ENCODE measurements around the gene CC2D2B.

CC2D2B gene

DNA sequence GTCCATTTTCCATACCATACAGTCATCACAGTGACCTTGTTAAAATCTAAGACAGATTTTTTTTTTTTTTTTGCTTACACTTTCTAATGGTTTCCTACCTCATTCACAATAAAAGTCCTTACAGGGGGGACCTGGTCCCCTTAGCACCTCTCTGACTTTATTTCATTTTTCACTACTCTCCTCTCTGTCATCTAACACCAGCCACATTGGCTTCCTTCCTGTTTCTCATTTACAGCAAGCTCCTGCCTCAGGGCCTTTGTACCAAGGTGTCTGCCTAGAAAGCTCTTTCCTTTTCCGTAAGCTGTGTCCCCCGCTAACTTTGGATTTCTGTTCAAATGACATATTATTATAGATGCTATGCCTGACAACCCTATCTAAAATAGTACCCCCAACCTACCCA lies 27.7 kb downstream of the CC2D2B start:
- Mint-ChIP-seq H3K27ac (no peak overlapping the region), H3K36me3 (ENCODE audit: low read depth) (no peaks in the 10 kb centered on the region), H3K4me3 (no peak overlapping the region), H3K4me1 (no peaks in the 10 kb centered on the region), H3K27me3 (ENCODE audit: low read depth) (no peaks in the 10 kb centered on the region), H3K9me3 (peaks cover 29% of the 10 kb centered on the region)
- TF ChIP-seq, protein P1, sequence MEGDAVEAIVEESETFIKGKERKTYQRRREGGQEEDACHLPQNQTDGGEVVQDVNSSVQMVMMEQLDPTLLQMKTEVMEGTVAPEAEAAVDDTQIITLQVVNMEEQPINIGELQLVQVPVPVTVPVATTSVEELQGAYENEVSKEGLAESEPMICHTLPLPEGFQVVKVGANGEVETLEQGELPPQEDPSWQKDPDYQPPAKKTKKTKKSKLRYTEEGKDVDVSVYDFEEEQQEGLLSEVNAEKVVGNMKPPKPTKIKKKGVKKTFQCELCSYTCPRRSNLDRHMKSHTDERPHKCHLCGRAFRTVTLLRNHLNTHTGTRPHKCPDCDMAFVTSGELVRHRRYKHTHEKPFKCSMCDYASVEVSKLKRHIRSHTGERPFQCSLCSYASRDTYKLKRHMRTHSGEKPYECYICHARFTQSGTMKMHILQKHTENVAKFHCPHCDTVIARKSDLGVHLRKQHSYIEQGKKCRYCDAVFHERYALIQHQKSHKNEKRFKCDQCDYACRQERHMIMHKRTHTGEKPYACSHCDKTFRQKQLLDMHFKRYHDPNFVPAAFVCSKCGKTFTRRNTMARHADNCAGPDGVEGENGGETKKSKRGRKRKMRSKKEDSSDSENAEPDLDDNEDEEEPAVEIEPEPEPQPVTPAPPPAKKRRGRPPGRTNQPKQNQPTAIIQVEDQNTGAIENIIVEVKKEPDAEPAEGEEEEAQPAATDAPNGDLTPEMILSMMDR (IDR thresholded peaks at IDR 0.05; ENCODE audit: unreplicated experiment in 3 of 3) = no peak

DNA sequence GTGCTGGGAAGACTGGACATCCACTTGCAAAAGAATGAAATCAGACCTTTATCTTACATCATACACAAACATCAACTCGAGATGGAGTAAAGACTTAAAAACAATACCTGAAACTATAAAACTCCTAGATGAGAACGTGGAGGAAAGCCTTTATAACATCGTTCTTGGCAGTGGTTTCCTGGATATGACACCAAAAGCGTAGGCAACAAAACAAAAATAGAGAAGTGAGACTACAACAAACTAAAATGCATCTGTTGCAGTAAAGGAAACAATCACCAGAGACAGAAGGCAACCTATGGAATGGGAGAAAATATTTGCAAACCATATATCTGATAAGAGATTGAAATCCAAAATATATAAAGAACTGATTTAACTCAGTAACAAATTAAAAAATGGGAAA lies 33.3 kb downstream of the CC2D2B start:
- H3K27ac Mint-ChIP-seq = no peak overlapping the region
- H3K4me3 Mint-ChIP-seq = no peak overlapping the region
- TF ChIP-seq, protein P1 (IDR thresholded peaks at IDR 0.05; ENCODE audit: unreplicated experiment in 3 of 3) = no peak
- no peaks in the 10 kb centered on the region for H3K4me1 Mint-ChIP-seq
- no peaks in the 10 kb centered on the region for H3K36me3 Mint-ChIP-seq (ENCODE audit: low read depth)
- peaks cover 17% of the 10 kb centered on the region for H3K9me3 Mint-ChIP-seq
- no peaks in the 10 kb centered on the region for H3K27me3 Mint-ChIP-seq (ENCODE audit: low read depth)

DNA sequence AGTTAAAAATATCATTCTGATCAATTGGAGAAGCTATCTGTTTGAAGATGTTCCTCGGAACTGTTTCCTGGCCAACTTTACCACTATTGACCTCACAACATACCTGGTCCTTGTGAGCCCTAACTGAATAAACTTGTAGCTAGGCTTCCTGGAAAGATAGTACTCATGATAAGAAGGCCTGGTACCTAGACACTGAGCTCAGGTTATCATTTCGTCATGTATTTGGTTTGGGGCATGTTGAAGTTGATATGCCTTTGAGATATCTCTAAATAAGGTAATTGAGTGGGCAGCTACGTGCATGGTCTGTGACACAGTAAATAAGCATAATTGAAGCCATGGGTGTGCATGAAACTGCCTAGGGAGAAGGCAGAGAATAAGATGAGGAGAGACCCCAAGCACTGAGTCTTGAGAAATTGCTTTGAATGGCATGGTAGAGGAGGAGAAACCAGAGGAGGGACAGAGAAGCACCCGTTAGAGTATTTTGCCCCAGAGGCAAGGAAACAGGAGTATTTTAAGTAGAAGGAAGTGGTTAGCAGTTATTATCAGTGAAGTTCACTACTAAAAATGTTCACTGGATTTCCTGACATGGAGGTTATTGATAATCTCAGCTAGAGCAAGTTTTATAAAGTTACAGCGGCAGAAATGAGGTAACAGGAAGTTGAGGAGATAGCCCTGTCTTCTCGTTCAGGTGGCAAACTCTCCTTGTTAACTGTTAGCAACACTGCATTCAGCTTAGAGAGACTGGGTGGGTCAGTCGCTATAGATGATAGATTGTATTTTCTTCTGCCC lies 55.6 kb downstream of the CC2D2B start:
- Mint-ChIP-seq H3K9me3 (peaks cover 15% of the 10 kb centered on the region), H3K4me1 (no peaks in the 10 kb centered on the region), H3K4me3 (no peak overlapping the region), H3K27ac (no peak overlapping the region), H3K27me3 (ENCODE audit: low read depth) (no peaks in the 10 kb centered on the region), H3K36me3 (ENCODE audit: low read depth) (peaks cover 3% of the 10 kb centered on the region)
- TF ChIP-seq, protein P1 (IDR thresholded peaks at IDR 0.05; ENCODE audit: unreplicated experiment in 3 of 3) = no peak

DNA sequence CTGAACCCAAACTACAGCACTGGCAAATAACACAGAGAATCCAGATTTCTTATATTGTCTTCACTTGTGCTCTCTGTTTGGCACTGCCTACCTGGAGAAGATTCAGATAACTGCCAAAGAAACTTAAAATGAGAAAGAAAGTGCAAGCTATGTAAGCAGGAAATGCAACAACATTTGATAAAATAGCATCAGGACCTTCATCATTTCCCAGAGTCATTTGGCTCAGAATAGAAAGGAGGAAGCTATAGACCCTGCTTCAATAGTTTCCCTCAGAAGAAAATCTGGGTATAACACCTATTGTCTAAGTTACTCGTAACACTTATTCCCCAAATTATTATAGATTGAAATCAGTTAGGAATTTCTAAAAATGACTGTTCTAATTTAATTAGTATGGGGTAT lies 56.2 kb downstream of the CC2D2B start:
- H3K27me3 Mint-ChIP-seq (ENCODE audit: low read depth) = no peaks in the 10 kb centered on the region
- H3K36me3 Mint-ChIP-seq (ENCODE audit: low read depth) = no peaks in the 10 kb centered on the region
- no peak overlapping the region for H3K27ac Mint-ChIP-seq
- TF ChIP-seq, protein P1 (IDR thresholded peaks at IDR 0.05; ENCODE audit: unreplicated experiment in 3 of 3) = no peak
- H3K9me3 Mint-ChIP-seq = peaks cover 9% of the 10 kb centered on the region
- H3K4me3 Mint-ChIP-seq = no peak overlapping the region
- no peaks in the 10 kb centered on the region for H3K4me1 Mint-ChIP-seq

DNA sequence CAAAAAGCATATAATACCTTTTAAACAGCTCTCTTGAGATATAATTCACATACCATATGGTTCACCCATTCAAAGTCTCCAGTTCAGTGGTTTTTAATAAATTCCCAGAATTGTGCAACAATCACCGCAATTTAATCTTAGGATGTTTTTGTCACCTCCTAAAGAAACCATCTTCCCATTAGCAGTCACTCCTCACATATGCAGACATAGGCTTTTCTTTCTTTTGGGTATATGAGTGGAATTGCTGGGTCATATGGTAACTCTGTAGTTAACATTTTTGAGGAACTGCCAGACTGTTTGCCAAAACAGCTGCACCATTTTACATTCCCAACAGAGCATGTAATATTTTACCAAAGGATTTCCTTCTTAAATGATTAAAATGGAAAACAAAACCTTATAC lies 57.0 kb downstream of the CC2D2B start:
- Mint-ChIP-seq H3K36me3 (ENCODE audit: low read depth) (no peaks in the 10 kb centered on the region), H3K9me3 (peaks cover 9% of the 10 kb centered on the region), H3K27me3 (ENCODE audit: low read depth) (no peaks in the 10 kb centered on the region), H3K4me1 (no peaks in the 10 kb centered on the region), H3K4me3 (no peak overlapping the region), H3K27ac (no peak overlapping the region)
- TF ChIP-seq, protein P1 (IDR thresholded peaks at IDR 0.05; ENCODE audit: unreplicated experiment in 3 of 3) = no peak
